ENCODE data around the gene ZC3H12A.

- TF ChIP-seq CTCF (IDR thresholded peaks at IDR 0.05) (no peak), POLR2A (IDR thresholded peaks at IDR 0.05) (no peak)
Observed at GRCh38 chr1:37449936-37450335, 24.4 kb upstream of the ZC3H12A start.
